Hypothalamus (tissue), 51 donors: ENCODE data around the gene PLXNA3.

Source experiments
- DNase-seq, 51 donors: peaks; one replicate each; lab custom pipeline; 2025; lab: John Stamatoyannopoulos, UW

Gene PLXNA3

DNA sequence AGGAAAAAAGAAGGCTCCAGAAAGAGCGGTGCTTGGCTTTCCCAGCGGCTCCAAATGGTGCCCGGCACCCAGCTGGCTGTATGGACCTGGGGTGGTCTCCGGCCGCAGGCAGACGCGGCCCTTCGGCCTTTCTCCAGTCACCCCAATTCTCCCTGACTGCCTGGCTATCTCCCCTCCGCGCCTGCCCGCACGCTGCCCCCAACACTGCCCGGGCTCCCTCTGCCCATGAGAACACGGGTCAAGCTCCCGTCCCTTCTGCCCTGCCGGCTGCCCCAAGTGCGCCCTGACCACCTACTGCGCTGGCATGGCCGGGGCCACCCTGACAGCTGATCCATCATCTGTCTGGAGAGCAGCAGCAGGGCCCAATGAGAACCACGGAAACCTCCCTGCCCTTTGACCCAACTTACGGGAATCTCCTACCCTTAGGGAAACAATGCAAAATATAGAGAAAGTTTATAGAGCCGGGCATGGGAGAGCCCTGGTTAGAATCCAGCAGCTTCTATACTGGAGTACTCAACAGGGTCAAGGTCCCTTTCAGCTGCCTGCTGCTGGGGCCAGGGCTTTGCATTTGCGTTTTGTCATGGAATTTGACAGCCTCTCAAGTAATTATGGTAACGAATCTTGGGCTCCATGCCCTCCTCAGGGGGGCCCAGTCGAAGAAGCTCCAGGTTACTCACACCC is 59.2 kb downstream of the PLXNA3 start:
- peak in 16 of 51 donors; percentile 2 to 52 (median 27) for DNase-seq

DNA sequence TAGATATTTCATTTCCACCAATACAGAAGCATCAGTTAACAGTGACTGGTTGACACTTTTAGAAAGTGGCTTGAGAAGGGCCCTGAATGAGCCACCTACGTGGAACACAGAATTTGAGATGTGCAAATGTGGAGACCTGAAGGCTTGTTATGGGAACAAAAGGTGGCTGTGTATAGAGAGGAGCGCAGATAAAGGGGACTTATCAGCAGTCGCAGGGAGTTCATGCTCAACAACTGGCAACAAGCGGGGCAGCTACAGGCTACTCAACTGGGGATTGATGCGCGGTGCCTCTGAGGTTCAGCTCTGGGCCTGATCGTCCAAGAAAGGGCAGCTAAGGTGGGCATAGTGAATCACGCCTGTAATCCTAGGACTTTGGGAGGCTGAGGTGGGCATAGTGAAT is 61.3 kb downstream of the PLXNA3 start:
- DNase-seq: no peak

DNA sequence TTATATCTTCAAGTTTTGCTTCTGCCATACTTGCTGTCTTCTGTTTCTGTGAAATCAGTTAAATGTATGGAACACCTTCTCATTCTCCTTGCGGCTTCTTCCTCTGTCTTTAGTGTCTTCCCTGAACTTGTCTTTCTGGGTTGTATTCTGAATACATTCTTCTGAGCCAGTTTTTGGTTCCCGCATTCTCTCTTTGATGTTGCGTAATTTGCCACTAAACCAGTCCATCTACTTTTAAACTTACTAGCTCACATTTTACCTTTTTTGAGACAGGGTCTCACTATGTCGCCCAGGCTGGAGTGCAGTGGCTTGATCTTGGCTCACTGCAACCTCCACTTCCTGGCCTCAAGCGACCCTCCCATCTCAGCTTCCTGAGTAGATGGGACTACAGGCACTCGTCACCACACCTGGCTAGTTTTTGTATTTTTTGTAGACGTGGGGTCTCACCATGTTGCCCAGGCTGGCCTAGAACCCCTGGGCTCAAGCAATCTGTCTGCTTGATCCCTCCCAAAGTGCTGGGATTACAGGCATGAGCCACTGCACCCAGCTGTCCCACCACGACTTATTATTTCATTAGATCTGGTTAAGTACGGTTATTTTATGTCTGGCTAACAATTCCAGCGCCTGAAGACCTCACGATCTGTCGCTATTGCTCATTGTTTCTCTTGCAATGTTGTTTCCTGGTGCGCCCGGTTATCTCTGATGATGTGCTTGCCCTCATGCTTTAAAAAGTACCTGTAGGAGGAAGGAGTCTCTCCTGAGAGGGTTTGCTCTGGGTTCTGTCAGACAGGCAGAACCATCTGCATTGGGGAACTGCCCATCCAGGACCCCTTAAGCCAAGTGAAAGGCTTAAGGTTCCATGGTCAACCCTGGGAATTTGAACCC is 67.8 kb downstream of the PLXNA3 start:
- DNase-seq: no peak

DNA sequence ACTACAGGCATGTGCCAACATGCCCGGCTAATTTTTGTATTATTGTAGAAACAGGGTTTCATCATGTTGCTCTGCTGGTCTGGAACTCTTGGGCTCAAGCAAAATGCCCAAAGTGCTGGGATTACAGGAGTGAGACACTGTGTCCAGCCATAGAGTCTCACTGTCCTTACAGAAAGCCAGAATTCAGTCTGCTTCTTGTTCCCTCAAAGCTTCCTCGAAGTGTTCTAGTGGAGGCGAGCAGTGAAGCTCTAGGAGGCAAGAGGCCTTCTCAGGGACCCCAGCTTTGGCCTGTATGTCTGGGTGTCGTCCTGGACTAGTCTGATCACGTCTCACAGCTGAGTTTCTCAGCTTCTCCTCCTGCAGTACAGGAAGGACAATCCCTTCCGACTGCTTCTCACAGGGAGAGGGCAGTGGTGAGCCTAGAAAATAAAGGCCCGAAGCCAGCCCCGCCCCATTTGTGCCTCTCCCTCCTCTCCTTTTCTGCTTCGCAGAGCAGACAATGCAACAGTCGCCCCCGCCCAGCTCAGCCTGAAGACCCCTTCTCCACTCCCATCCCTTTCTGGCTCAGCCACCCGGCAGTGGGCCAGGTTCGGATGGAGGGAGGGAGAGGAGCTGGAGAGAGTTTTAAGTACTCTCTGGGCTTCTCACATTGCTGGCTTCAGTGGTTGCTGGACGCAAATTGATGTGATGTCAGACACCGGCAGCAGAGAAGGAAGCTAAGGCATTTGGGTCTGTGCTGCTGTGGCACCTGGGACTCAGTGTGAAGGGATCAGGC is 69.0 kb downstream of the PLXNA3 start:
- DNase-seq: peak in 46 of 51 donors; percentile 4 to 80 (median 45)
